NCI-H2171 treated with DMSO at 0.1 percent for 48 hours (cell line): ENCODE data around the gene DOCK6.

Experiments
- DNase-seq: peaks from one replicate; lab custom pipeline; 2025; lab: John Stamatoyannopoulos, UW

DOCK6 gene

GRCh38 chr19:11278670-11279069 is 16.3 kb upstream of the DOCK6 start:
- DNase-seq = no peak

DNA sequence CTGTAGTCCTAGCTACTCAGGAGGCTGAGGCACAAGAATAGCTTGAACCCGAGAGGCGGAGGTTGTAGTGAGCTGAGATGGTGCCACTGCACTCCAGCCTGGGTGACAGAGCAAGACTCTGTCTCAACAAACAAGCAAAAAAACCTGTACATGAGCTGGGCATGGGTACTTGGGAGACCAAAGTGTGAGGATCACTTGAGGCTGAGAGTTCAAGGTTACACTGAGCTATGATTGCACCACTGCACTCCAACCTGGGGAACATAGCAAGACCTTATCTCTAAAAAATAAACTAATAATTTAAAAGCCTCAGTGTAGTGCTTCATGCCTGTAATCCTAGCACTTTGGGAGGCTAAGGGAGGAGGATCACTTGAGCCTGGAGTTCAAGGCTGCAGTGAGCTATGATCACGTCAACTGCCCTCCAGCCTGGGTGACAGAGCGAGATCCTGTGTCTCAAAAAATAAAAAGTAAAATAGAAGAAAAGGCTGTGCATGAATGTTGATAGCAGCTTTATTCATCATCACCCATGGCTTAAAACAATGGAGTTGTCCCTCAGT is 12.3 kb upstream of the DOCK6 start:
- no peak for DNase-seq

DNA sequence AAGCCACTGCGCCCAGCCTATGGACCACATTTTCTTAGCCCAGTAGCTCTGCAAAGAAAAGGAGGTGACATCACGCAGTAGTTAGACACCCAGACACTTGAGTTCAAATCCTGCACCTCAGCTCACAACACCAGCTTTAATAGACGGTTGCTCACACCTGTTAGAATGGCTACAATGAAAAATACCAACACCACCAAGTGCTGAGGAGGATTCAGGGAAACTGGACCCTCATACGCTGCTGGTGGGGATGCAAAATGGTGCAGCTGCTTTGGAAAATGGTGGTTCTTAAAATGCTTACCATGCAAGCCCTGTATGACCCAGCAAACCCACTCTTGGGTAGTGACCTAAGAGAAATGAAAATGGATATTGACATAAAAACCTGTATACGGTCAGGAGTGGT is 11.7 kb upstream of the DOCK6 start:
- no peak for DNase-seq

GRCh38 chr19:11273296-11273695 is 11.0 kb upstream of the DOCK6 start:
- DNase-seq = no peak

- DNase-seq = no peak
Observed at GRCh38 chr19:11269408-11269807, 7.1 kb upstream of the DOCK6 start.

DNA sequence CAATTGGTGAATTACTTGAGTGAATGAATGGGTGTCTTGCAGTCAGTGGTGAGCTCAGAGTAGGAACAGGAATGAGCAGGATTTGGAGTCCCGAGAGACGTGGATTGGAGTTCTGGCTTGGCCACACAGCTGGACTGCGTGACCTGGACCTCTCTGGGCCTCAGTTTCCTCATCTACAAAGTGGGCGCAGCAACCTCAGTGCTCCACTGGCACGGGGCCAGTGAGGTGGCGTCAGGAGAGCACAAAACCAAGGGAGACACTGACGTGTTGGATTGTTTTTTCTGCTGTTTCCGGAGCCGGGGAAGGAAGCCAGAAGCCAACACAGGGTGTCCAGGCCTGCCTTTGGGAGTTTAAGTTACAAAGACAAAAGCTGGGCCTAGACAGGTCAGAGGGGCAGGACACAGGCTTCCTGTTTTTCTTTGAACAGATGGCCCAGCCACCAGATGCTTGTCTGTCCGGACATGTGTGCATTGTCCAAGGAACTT is 6.5 kb upstream of the DOCK6 start:
- no peak for DNase-seq

DNA sequence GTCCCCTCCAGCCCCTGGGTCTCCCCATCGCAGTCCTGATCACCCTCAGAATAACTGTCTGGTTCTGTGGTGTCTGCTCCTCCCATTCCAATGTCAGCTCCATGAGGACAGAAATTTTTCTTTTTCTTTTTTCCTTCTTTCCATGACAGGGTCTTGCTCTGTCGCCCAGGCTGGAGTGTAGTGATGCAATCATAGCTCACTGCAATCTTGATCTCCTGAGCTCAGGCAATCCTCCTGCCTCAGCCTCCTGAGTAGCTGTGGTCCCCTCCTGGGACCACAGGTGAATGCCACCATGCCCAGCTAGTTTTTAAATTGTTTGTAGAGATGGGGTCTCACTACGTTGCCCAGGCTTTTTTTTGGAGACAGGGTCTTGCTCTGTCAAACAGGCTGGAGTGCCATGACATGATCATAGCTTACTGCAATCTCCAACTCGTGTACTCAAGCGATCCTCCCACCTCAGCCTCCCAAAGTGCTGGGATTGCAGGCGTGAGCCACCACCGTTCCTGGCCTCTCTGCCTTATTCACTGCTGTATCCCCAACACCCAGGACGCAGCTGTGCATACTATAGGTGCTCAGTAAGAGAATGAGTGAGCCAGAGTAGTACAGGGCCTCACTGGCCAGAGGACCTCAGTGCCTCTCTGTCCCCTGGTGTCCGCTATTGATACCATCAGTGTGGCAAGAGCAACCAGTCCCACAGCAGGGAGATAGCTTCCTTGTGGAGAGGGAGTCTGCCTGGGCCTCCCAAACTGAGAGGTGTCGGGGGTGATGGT is 5.2 kb upstream of the DOCK6 start:
- no peak for DNase-seq

DNA sequence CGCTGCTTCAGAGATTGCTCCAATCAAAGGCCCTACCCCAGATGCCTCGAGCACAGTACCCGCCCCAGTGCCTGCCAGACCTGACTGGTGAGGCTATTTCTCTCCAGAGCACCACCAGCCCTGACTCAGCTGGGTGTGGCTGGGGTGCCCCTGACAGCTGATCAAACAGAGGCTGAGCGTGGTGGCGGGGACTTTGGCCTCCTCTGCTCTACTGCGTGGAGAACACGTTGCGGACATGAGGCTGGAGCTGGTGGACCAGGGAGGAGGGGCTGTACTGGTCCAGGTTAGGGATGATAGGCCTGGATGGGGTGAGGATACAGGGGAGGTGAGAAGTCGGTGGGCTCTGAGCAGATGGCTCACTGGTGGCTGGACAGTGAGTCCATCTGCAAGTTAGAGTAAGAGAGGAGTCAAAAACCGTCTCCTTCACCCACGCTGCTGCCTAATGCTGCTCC is 3.5 kb upstream of the DOCK6 start:
- no peak for DNase-seq

DNA sequence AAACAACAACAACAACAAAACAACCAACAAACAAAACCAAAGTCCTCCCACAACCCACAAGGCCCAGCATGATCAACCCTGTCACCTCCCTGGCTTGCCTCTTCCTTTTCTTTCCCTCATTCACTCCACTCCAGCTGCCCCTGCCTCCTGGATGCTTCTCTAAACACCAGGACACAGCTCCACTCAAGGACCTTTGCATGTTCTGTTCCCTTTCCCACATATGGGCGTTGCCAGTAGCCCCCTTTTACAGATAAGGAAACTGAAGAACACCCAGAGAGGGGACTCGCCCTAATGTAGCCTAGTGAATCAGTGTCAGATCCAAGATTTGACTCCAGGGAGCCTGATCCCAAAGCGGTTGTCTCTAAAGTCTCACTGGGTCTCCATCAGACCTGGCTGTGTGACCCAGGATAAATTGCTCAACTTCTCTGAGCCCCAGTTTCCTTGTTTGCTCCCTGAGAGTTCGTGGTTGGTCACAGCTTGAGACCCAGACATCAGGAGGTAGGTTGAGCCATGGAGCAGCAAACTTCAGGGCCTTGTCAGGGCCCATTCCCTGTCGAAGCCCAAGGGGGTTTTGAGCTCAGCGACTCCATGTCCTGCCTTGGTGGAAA is 3.0 kb upstream of the DOCK6 start:
- no peak for DNase-seq

DNA sequence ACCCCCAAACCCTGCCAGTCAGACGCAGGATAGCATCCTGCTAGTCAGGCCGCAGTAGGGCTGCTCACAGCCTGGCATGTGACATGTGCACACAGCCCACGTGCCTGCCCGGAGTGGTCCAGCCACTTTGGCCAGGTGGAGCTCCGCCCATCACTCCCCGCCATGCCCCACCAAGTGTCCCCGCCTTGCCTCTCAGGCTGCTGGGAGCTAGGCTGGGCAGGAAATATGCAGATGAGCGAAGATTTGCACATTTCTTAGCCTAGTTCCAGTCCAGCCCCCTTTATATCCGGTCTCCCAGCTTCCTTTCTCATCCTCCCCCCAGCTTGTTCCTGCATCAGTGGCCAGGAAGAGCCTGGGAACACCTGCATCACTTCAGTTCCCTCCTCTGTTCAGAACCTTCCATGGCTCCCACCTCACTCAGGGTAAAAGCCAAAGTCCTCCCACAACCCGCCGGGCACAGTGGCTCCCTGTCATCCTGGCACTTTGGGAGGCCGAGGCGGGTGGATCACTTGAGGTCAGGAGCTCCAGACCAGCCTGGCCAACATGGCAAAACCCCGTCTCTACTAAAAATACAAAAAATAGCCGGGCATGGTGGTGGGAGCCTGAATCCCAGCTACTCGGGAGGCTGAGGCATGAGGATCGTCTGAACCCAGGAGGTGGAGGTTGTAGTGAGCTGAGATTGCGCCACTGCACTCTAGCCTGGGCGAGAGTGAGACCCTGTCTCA is 2.3 kb upstream of the DOCK6 start:
- DNase-seq = no peak

- no peak for DNase-seq
Observed at GRCh38 chr19:11263726-11264125, 1.4 kb upstream of the DOCK6 start.

DNA sequence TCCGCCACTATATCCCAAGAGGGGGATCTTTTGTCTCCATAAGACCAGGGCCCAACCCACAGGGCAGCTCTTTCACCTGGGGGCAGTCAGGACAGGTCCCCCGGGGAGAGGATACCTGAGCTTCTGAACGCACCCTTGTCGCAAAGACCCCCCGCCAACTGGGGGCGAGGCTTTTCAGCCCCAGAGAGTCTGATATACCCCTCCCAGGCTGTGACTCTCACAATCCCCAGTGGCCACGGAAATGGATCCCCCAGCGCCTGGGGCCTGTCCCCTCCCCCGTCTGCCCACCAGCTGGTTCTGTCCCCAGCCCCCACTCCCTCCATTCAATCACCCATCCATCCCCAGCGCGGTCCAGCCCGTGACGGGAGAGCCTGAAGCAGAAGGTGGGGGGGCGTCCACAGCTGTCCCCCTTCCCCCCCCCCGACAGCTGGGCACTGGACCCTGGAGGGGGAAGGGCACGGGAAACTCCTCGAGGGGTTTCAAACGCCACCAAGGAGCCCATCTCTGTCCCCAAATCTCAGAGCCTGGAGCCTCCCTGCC is 823 bp downstream of the DOCK6 start:
- DNase-seq = no peak

DNA sequence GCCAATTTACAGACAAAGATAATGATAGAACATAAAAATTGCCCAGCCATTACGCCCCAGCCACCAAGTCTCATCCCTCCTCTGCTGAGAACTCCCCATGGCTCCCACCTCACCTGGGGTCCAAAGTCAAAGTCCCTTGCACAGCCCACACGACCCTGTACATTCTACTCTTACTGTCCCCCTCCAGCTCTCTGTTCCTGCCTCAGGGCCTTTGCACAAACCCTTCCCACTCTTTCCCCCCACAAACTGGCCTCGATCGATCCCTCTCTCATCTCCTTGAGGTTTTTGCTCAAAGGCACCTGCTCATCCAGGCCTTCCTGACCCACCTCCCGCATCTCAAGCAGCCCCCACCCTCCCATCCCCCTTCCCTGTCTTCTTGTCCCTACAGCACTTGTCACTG is 1.3 kb downstream of the DOCK6 start:
- no peak for DNase-seq

GRCh38 chr19:11257846-11258380 is 4.4 kb downstream of the DOCK6 start:
- no peak for DNase-seq

- DNase-seq = no peak
Observed at GRCh38 chr19:11256189-11256588, 6.1 kb downstream of the DOCK6 start.

DNA sequence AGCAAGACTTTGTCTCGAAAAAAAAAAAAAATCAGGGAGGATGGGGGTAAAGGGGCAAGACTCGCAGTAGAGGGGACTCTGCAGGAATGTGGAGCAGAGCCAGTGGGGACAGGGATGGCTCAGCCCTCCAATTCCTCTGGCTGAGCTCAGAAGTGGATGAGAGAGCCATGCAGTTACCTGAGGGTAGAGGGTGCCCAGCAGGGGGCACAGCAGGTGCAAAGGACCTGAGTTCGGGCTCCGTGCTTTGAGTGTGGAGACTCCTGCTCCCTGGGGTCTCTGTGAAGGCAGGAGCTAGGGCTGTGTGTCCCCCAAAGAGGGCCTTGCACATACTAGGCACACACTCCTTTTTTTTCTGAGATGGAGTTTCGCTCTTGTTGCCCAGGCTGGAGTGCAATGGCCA is 7.7 kb downstream of the DOCK6 start:
- no peak for DNase-seq

DNA sequence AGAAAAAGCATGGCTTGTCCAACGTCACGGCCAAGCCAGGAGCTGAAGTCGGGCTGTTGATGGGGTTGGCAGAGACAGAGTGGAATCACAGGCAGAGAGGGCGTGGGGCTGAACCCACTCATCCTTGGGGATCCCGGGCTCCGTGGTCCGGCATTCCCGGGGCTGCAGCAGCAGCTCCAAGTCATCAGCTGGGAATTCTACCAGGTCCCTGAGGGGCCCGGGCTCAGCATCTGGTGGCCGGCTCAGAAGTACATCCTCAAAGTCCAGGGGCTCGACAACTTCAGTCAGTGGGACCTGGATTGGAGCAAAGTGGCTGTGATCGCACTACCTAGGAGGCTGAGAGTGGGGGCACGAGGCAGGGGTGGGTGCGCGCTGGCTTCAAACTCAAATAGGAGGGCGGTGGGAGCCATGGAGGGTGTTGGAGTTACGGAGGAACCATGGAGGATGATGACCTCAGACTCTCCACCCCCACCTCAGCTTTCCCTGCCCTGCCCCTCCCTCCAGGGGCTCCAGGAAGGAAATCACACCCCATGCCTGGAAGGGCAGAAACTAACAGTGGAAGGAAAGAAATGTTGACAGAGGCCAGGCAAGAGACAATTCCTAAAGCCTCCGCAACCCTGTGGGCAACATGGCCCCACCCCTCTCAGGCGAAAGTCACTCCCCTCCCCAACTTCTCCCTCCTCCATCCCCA is 9.5 kb downstream of the DOCK6 start:
- DNase-seq = no peak

GRCh38 chr19:11251650-11252314 is 10.5 kb downstream of the DOCK6 start:
- no peak for DNase-seq

DNA sequence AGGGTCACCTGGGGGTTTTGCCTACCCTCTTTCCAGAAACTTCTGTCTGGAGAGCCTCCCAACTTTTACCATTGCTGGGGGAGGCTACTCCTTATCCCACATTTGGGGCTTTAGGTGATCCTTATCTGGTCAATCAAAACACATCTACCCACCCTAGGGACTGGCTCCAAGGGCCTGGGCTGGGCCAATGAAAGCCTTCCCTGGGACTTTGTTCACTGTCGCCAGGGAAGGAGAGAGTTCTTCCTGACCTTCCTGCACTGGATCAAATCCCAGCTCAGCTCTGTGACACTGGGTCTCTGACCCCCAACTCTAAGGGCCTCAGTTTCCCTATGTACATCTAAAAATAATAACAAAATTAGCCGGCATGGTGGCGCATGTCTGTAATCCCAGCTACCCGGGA is 11.1 kb downstream of the DOCK6 start:
- no peak for DNase-seq

GRCh38 chr19:11248852-11249251 is 13.5 kb downstream of the DOCK6 start:
- no peak for DNase-seq

DNA sequence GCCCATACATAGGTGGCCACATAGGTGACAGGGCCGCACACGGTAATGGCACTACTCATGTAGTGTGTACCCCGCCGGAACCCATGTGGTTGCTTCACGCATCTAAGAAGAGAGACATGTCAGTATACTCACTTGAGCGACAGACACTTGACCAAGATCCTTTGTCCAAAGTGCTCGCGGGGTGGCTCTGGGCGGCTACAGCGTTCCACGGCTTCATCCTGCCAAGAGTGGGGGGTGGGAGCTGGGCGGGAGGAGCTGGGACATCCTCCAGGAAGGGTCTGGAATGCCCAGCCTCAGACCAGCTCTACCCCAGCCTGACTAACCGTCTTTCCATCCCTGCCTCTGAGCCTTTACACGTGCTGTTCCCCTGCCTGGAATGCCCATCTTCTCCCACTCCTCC is 14.4 kb downstream of the DOCK6 start:
- no peak for DNase-seq
